WTC11 (cell line): ENCODE results near the gene GRIK5. TPM values are rescaled to one million over a fixed set of nuclear protein-coding genes. Genes with fewer than 3 reads are reported as not detected.

Experiments
- ATAC-seq: fragments of 200-7000 bp; cut with Tn5 transposase; 2 replicates; pipeline ENCODE4 v1.10.0; 2021; ENCODE audit warnings: mild to moderate bottlenecking, moderate library complexity
- CTCF ChIA-PET: fragments of 300-600 bp; sonication (Branson Sonifier 250); formaldehyde crosslinking; loops from one replicate; lab custom pipeline; 2021; ENCODE audit warnings: antibody characterized with exemption; lab: Charles Lee
- POLR2A ChIA-PET: fragments of 350-600 bp; sonication (Branson Sonifier 250); formaldehyde crosslinking; loops from one replicate; lab custom pipeline; 2021; ENCODE audit warnings: antibody characterized with exemption; lab: Charles Lee
- DNase-seq: peaks from one replicate; pipeline ENCODE4 v3.0.0; 2021; ENCODE audit warnings: low spot score
- H3K27ac Mint-ChIP-seq: 2 replicates; pipeline ENCODE4 v1.8.0; 2021; ENCODE audit warnings: mixed read lengths
- H3K27me3 Mint-ChIP-seq: 2 replicates; pipeline ENCODE4 v1.8.0; 2021; ENCODE audit warnings: low read depth, mild to moderate bottlenecking, moderate library complexity, mixed read lengths
- H3K36me3 Mint-ChIP-seq: 2 replicates; pipeline ENCODE4 v1.8.0; 2021; ENCODE audit warnings: mixed read lengths
- H3K4me1 Mint-ChIP-seq: 2 replicates; pipeline ENCODE4 v1.8.0; 2022; ENCODE audit warnings: mixed read lengths
- H3K4me3 Mint-ChIP-seq: 2 replicates; pipeline ENCODE4 v1.8.0; 2021; ENCODE audit warnings: mild to moderate bottlenecking, moderate library complexity, mixed read lengths
- H3K9me3 Mint-ChIP-seq: 2 replicates; pipeline ENCODE4 v1.8.0; 2021; ENCODE audit warnings: mixed read lengths
- CDX4 ChIP-seq: fragments of 250-450 bp; sonication (Bioruptor Pico); IDR thresholded peaks from 2 replicates; pipeline ENCODE4 v1.9.0; 2021; ENCODE audit warnings: moderate library complexity, mild to moderate bottlenecking, inconsistent platforms, borderline replicate concordance
- CREM ChIP-seq: sonication (generic); formaldehyde crosslinking; IDR thresholded peaks from 2 replicates; pipeline ENCODE4 v1.8.1; 2022; ENCODE audit warnings: mild to moderate bottlenecking, missing genetic modification reagents, moderate library complexity
- EMX1 ChIP-seq: fragments of 250-450 bp; sonication (Bioruptor Pico); IDR thresholded peaks from 2 replicates; pipeline ENCODE4 v1.8.0; 2021; ENCODE audit warnings: mild to moderate bottlenecking
- GRHL2 ChIP-seq: fragments of 250-450 bp; sonication (Bioruptor Pico); IDR thresholded peaks from 2 replicates; pipeline ENCODE4 v1.8.0; 2022; ENCODE audit warnings: mild to moderate bottlenecking, moderate library complexity; ENCODE audit not compliant: insufficient replicate concordance, severe bottlenecking
- HMGA2 ChIP-seq: fragments of 250-450 bp; sonication (Bioruptor Pico); IDR thresholded peaks from 2 replicates; pipeline ENCODE4 v1.4.0; 2021; ENCODE audit warnings: mild to moderate bottlenecking, moderate library complexity
- PREB ChIP-seq: sonication (generic); formaldehyde crosslinking; IDR thresholded peaks from 2 replicates; pipeline ENCODE4 v1.8.1; 2022; ENCODE audit warnings: mild to moderate bottlenecking, missing genetic modification reagents, moderate library complexity, borderline replicate concordance
- RELA ChIP-seq: sonication (generic); formaldehyde crosslinking; IDR thresholded peaks from 2 replicates; pipeline ENCODE4 v1.8.1; 2022; ENCODE audit warnings: missing genetic modification reagents, mild to moderate bottlenecking, borderline replicate concordance
- SMAD3 ChIP-seq: sonication (generic); formaldehyde crosslinking; IDR thresholded peaks from 2 replicates; pipeline ENCODE4 v1.8.0; 2022; ENCODE audit warnings: missing genetic modification reagents, mild to moderate bottlenecking, borderline replicate concordance
- SMAD4 ChIP-seq: sonication (generic); formaldehyde crosslinking; IDR thresholded peaks from 2 replicates; pipeline ENCODE4 v1.8.0; 2022; ENCODE audit warnings: mild to moderate bottlenecking, missing genetic modification reagents
- USF2 ChIP-seq: sonication (generic); formaldehyde crosslinking; IDR thresholded peaks from 2 replicates; pipeline ENCODE4 v1.8.1; 2023; ENCODE audit warnings: mild to moderate bottlenecking, missing genetic modification reagents, moderate library complexity
- ZNF121 ChIP-seq: sonication (generic); formaldehyde crosslinking; IDR thresholded peaks from 2 replicates; pipeline ENCODE4 v1.8.0; 2023; ENCODE audit warnings: missing genetic modification reagents
- ZNF317 ChIP-seq: sonication (generic); formaldehyde crosslinking; IDR thresholded peaks from 2 replicates; pipeline ENCODE4 v1.8.1; 2023; ENCODE audit warnings: low read depth, mild to moderate bottlenecking, moderate library complexity, missing genetic modification reagents, borderline replicate concordance
- total RNA-seq: library from RNA; stranded (reverse); gene quantifications from 3 replicates; pipeline ENCODE4 v1.2.3, GENCODE V29; 2021
- TF ChIP-seq, protein P1 (sequence below): sonication (generic); formaldehyde crosslinking; IDR thresholded peaks from 2 replicates; pipeline ENCODE4 v1.8.1; 2022; ENCODE audit warnings: low read depth, mild to moderate bottlenecking, moderate library complexity, missing genetic modification reagents, borderline replicate concordance
- TF ChIP-seq, protein P2 (sequence below): fragments of 250-450 bp; sonication (Bioruptor Pico); IDR thresholded peaks from 2 replicates; pipeline ENCODE4 v2.1.2; 2022; ENCODE audit warnings: mild to moderate bottlenecking, moderate library complexity
- TF ChIP-seq, protein P3 (sequence below): fragments of 200-600 bp; IDR thresholded peaks from 2 replicates; pipeline ENCODE4 v1.8.0; 2022; ENCODE audit warnings: antibody characterized with exemption

GRIK5 gene
- total RNA-seq, 1 experiment from 2014 or later = 52.3 TPM

- TF ChIP-seq, protein P1, sequence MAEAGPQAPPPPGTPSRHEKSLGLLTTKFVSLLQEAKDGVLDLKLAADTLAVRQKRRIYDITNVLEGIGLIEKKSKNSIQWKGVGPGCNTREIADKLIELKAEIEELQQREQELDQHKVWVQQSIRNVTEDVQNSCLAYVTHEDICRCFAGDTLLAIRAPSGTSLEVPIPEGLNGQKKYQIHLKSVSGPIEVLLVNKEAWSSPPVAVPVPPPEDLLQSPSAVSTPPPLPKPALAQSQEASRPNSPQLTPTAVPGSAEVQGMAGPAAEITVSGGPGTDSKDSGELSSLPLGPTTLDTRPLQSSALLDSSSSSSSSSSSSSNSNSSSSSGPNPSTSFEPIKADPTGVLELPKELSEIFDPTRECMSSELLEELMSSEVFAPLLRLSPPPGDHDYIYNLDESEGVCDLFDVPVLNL (CRISPR knock-in tag) = no peak
- TF ChIP-seq SMAD3 (CRISPR knock-in tag) (no peak), ZNF121 (CRISPR knock-in tag) (peak; percentile 69; the same call in 1 of the 2 replicates), RELA (CRISPR knock-in tag) (no peak), GRHL2 (no peak), PREB (CRISPR knock-in tag) (no peak), CDX4 (no peak), ZNF317 (CRISPR knock-in tag) (no peak), CREM (CRISPR knock-in tag) (no peak), SMAD4 (no peak), EMX1 (no peak)
- TF ChIP-seq, protein P2, sequence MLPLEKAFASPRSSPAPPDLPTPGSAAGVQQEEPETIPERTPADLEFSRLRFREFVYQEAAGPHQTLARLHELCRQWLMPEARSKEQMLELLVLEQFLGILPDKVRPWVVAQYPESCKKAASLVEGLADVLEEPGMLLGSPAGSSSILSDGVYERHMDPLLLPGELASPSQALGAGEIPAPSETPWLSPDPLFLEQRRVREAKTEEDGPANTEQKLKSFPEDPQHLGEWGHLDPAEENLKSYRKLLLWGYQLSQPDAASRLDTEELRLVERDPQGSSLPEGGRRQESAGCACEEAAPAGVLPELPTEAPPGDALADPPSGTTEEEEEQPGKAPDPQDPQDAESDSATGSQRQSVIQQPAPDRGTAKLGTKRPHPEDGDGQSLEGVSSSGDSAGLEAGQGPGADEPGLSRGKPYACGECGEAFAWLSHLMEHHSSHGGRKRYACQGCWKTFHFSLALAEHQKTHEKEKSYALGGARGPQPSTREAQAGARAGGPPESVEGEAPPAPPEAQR (CRISPR knock-in tag) = no peak
- TF ChIP-seq, protein P3, sequence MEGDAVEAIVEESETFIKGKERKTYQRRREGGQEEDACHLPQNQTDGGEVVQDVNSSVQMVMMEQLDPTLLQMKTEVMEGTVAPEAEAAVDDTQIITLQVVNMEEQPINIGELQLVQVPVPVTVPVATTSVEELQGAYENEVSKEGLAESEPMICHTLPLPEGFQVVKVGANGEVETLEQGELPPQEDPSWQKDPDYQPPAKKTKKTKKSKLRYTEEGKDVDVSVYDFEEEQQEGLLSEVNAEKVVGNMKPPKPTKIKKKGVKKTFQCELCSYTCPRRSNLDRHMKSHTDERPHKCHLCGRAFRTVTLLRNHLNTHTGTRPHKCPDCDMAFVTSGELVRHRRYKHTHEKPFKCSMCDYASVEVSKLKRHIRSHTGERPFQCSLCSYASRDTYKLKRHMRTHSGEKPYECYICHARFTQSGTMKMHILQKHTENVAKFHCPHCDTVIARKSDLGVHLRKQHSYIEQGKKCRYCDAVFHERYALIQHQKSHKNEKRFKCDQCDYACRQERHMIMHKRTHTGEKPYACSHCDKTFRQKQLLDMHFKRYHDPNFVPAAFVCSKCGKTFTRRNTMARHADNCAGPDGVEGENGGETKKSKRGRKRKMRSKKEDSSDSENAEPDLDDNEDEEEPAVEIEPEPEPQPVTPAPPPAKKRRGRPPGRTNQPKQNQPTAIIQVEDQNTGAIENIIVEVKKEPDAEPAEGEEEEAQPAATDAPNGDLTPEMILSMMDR = peak; percentile 98
- H3K4me3 Mint-ChIP-seq = peak overlapping the region; percentile 62
- peaks cover 18% of the 10 kb centered on the region for H3K36me3 Mint-ChIP-seq
- DNase-seq = peak; percentile 93
- no peaks in the 10 kb centered on the region for H3K27me3 Mint-ChIP-seq
- ChIA-PET CTCF (interaction anchor here (0.5 to 3.2 kb wide), 32 partner anchors 9 to 189 kb away, joined by 3 to 32 read pairs (median 4); partner anchors contain the start of genes DEDD2, RABAC1 and ZNF574), POLR2A (interaction anchor here (0.7 to 1.5 kb wide), 2 partner anchors 19 to 69 kb away, joined by 4 to 5 read pairs; partner anchors contain the start of gene RABAC1)
- peaks cover 39% of the 10 kb centered on the region for H3K4me1 Mint-ChIP-seq
- H3K27ac Mint-ChIP-seq = peak overlapping the region; percentile 17
- ATAC-seq = peak; percentile 79
- H3K9me3 Mint-ChIP-seq = no peaks in the 10 kb centered on the region
Observed at GRCh38 chr19:42028304-42029216, 41.4 kb downstream of the GRIK5 start.

DNA sequence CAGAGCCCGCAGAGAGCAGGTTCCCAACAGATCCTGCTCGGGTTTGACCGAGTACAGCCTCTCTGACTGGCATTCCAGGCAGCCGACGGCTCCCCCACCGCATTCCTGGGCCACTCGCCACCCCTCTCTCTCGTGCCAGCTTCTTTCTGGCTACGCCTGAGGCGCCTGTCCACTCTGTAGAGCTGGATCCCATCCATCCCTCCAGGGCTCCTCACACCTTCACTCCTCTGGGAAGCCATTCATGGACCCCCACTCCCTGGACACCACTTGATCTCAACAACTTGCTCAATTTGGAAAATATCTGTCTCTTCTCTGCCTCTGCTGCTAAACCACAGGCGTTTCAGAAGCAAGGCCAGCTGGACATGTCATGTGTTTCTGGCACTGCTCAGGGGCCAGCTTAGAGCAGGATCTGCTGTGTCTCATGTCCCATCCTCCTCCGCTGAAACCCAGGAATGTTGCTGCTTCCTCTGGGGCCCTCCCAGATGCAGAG lies 45.3 kb downstream of the GRIK5 start:
- Mint-ChIP-seq H3K9me3 (no peaks in the 10 kb centered on the region), H3K4me3 (no peak overlapping the region), H3K27me3 (no peaks in the 10 kb centered on the region), H3K36me3 (peaks cover 27% of the 10 kb centered on the region), H3K27ac (no peak overlapping the region), H3K4me1 (peaks cover 7% of the 10 kb centered on the region)
- POLR2A ChIA-PET = interaction anchor here (0.5 kb wide), 1 partner anchor 1477 kb away, joined by 9 read pairs; no protein-coding TSS in a partner anchor
- CTCF ChIA-PET = interaction anchor here (1.9 to 2.6 kb wide), 2 partner anchors 10 to 13 kb away, joined by 11 to 22 read pairs; no protein-coding TSS in a partner anchor
- DNase-seq (no peak), ATAC-seq (no peak)
- TF ChIP-seq USF2 (CRISPR knock-in tag) (no peak), HMGA2 (CRISPR knock-in tag) (no peak)
